Fibroblast of skin of left quadriceps (primary cell): ENCODE measurements around the gene RELA.

Experiments
- DNase-seq, 2 experiments: peaks; one replicate each; pipeline ENCODE4 v3.0.0-alpha.2; 2013; ENCODE audit warnings: low read depth in 2 of 2

Gene RELA

DNA sequence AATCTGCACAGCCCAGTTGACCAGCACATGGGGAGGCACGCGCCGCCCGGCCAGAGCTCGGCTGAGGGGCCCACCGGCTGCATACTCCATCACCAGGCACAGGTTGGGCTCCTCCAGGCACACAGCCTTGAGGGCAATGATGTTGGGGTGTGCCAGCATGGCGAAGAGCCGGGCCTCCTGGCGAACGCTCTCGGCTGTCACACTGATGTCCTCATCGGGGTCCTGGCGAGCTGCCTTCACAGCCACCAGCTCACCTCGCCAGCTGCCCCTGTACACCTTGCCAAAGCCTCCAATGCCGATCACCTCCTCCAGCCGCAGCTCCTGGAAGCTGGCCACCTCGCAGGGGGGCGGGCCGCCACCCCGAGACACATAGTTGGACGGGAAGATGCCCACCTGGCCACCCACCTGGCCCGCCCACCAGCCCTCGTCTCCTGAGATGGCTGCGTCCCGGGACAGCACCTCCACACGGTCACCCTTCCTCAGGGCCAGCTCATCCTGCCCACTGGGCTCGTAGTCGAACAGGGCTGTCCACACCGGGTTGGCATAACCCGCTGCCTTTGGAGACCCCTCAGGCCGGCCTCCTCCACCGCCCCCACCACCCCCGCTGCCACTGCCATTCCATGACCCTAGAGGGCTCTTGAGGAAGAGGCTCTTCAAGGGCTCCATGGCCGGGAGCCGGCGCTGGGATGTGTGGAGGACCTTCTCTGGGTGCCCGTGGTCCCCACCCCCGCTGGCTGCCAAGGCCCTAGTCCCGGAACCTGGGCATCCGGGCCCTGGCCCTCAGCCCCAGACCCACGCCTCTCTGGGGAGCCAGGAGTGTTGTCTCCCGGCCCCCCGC is 49.4 kb downstream of the RELA start:
- DNase-seq = no peak

DNA sequence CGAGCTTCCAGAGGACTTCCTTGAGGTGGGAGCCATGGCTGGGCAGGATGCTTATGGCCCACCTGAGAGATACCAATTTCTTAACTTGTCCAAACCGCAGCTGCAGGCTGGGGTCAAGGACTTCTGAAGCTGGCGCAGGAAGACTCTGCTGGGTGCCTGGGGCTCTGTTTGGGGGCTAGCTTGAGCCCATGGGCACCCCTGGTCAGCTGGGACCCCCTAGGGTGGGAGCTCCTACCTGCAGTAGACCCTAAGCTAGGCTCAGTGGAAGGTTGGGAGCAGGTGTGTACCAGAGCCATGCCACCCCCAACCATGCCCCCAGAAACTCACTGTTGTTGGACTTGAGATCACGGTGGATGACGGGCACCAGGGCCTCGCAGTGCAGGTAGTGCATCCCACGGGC is 50.0 kb downstream of the RELA start:
- no peak for DNase-seq

- no peak for DNase-seq
These were observed 50.7 kb downstream of the RELA start for GRCh38 chr11:65611758-65612603.

- no peak for DNase-seq
These were observed 51.5 kb downstream of the RELA start for GRCh38 chr11:65611028-65611757.

DNA sequence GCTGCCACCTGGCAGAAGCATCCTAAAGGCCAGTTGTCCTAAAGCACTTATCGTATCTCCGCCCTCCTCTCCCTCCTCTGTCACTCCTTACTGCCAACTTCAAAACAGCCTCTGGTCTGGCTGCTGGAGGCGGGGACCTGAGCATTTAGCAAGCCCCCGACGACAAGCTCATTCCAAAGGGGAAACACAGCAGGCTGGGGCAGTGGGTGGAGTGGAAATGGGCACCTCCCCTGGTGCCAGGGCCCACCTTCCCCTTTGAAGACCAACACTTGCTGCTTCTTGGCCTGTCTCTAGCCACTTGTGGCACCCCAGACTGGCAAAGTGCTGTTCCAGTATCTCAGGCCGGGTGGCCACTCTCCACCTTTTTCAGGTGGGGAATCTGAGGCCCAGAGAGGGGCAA is 52.3 kb downstream of the RELA start:
- DNase-seq = no peak

GRCh38 chr11:65609665-65610064 is 53.1 kb downstream of the RELA start:
- DNase-seq = no peak

GRCh38 chr11:65609229-65609628 is 53.5 kb downstream of the RELA start:
- DNase-seq = no peak

DNA sequence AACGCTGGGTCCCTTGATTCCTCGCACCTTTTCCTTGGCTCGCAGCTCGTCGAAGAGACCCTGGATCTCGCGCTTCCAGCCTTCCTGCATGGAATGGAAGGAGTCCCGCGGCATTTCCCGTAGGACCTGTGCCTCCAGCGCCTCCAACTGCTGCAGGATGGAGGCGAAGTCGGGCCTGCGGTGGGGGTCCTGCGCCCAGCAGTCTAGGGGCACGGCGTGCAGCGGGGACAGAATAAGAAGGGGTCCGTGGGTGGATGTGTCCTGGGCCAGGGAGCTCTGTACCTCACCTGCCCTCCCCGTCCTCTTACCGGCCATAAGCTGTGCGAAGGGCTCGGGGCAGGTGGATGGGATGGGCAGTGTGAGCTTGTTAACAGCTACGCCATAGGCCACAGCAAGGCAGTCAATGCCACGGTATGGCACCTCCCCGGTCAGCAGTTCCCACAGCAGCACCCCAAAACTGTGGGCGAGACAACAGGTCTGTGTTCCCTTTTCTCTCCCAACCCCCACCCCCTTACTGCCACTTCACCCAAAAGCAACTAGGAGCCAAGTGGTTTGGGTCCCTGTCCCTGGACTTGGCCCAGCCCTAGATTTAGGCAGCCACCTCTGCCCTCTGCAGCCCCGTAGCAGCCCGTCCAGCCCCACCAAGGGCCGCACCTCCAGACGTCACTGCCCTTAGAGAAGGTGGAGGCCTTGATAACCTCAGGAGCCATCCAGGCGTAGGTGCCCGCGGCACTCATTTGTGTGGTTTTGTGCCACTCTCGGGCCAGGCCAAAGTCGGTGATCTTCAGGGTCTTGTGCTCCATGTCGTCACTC is 54.9 kb downstream of the RELA start:
- DNase-seq = no peak

DNA sequence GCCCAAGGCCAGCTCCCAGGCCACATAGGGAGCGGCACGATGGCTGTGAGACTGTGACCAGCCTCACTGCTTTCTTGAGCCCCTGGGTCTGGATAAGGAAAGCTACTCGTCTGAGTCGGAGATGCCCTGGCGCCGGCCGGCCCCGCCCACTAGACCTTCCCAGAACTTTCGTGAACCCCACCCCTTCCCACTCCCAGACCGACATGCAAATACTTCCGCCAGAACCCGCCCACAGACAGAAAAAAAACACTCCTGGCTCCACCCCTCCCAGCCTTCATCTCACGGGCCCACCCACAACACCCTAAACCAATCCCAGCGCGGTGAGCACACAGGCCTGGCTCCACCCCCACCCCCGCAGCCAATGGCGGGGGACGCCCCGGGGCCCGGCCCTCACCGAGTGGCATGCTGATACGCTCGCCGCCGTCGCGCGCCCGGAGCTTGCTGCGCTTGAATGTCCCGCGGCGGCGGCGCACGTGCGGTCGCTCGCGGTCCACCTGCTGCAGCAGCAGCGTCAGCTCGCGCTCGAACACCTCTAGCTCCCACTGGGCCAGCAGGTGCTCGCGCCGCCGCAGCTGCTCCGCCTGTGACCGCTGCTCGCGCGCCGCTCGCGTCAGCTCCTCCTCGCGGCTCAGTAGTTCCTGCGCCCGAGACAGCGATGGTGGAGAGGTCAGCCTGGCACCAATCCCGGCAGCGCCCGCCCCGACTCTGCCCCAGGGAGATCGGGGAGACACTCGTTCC is 55.7 kb downstream of the RELA start:
- peak; percentile 94 for DNase-seq

GRCh38 chr11:65604258-65604657 is 58.5 kb downstream of the RELA start:
- DNase-seq = no peak
